GM23338 (cell line): Measurements from ENCODE around the gene JAZF1. TPM values are rescaled to one million over a fixed set of nuclear protein-coding genes. Genes with fewer than 3 reads are reported as not detected.

Source experiments
- ATAC-seq: fragments of 200-7000 bp; cut with Tn5 transposase; 3 replicates; pipeline ENCODE4 v1.9.1; 2020
- DNase-seq: peaks from one replicate; pipeline ENCODE4 v3.0.0-alpha.2; 2015; ENCODE audit warnings: low spot score
- H2AFZ ChIP-seq: fragments of 200-600 bp; sonication (generic); 2 replicates; pipeline ENCODE4 v1.8.0; 2016; ENCODE audit warnings: antibody characterized with exemption, mild to moderate bottlenecking, moderate library complexity
- H3F3A ChIP-seq: fragments of 200-600 bp; sonication (generic); replicated peaks from 2 replicates; pipeline ENCODE4 v1.8.0; 2017; ENCODE audit warnings: antibody characterized with exemption, mixed run types, low read depth
- H3K27ac ChIP-seq: fragments of 200-600 bp; sonication (generic); 2 replicates; pipeline ENCODE4 v1.6.1; 2016; ENCODE audit warnings: low read depth
- H3K27me3 ChIP-seq: fragments of 200-600 bp; sonication (generic); 2 replicates; pipeline ENCODE4 v1.8.0; 2016; ENCODE audit warnings: mild to moderate bottlenecking, mixed run types, moderate library complexity; ENCODE audit not compliant: insufficient read depth
- H3K36me3 ChIP-seq: fragments of 200-600 bp; sonication (generic); 2 replicates; pipeline ENCODE4 v1.8.0; 2016; ENCODE audit warnings: mild to moderate bottlenecking; ENCODE audit not compliant: insufficient read depth
- H3K4me1 ChIP-seq: fragments of 200-600 bp; sonication (generic); 2 replicates; pipeline ENCODE4 v1.8.0; 2016; ENCODE audit warnings: mild to moderate bottlenecking, moderate library complexity; ENCODE audit not compliant: insufficient read depth
- H3K4me2 ChIP-seq: fragments of 200-600 bp; sonication (generic); 2 replicates; pipeline ENCODE4 v1.7.1; 2017; ENCODE audit warnings: mixed run types
- H3K4me3 ChIP-seq: fragments of 200-600 bp; sonication (generic); 2 replicates; pipeline ENCODE4 v1.6.1; 2016; ENCODE audit warnings: mixed run types
- H3K79me2 ChIP-seq: fragments of 200-600 bp; sonication (generic); replicated peaks from 2 replicates; pipeline ENCODE4 v1.8.0; 2017; ENCODE audit warnings: mild to moderate bottlenecking; ENCODE audit not compliant: insufficient read depth
- H3K9me2 ChIP-seq: fragments of 200-600 bp; sonication (generic); 2 replicates; pipeline ENCODE4 v1.8.0; 2017; ENCODE audit not compliant: insufficient read depth
- H4K20me1 ChIP-seq: fragments of 200-600 bp; sonication (generic); replicated peaks from 2 replicates; pipeline ENCODE4 v1.8.0; 2017; ENCODE audit warnings: mild to moderate bottlenecking; ENCODE audit not compliant: insufficient read depth
- H3K27ac Mint-ChIP-seq: 2 replicates; pipeline ENCODE4 v1.8.0; 2020; ENCODE audit warnings: inconsistent platforms, mild to moderate bottlenecking, moderate library complexity, mixed read lengths
- H3K27me3 Mint-ChIP-seq: 3 replicates; pipeline ENCODE4 v1.8.0; 2022; ENCODE audit warnings: low read depth, mild to moderate bottlenecking, moderate library complexity, mixed read lengths, inconsistent platforms; ENCODE audit not compliant: insufficient read depth, poor library complexity
- H3K36me3 Mint-ChIP-seq: 3 replicates; pipeline ENCODE4 v1.8.0; 2021; ENCODE audit warnings: low read depth, mild to moderate bottlenecking, inconsistent platforms, moderate library complexity, mixed read lengths
- H3K4me1 Mint-ChIP-seq: 3 replicates; pipeline ENCODE4 v1.8.0; 2020; ENCODE audit warnings: mild to moderate bottlenecking, inconsistent platforms, mixed read lengths
- H3K4me3 Mint-ChIP-seq: 3 replicates; pipeline ENCODE4 v1.8.0; 2021; ENCODE audit warnings: moderate library complexity, mild to moderate bottlenecking, inconsistent platforms, mixed read lengths
- H3K9me3 Mint-ChIP-seq: 3 replicates; pipeline ENCODE4 v1.8.0; 2020; ENCODE audit warnings: moderate library complexity, mild to moderate bottlenecking, inconsistent platforms, mixed read lengths
- CREB1 ChIP-seq: fragments of 250-450 bp; sonication (Bioruptor Pico); IDR thresholded peaks from 2 replicates; pipeline ENCODE4 v1.5.0; 2020; ENCODE audit warnings: low read depth, mild to moderate bottlenecking, moderate library complexity
- EZH2 ChIP-seq: fragments of 200-600 bp; sonication (generic); IDR thresholded peaks from one replicate; pipeline ENCODE4 v1.8.0; 2017; ENCODE audit warnings: antibody characterized with exemption, mild to moderate bottlenecking, low read depth; ENCODE audit not compliant: unreplicated experiment
- NANOG ChIP-seq: IDR thresholded peaks from 2 replicates; pipeline ENCODE4 v1.6.1; 2016; ENCODE audit warnings: antibody characterized with exemption, borderline replicate concordance
- POLR2AphosphoS5 ChIP-seq: IDR thresholded peaks from 2 replicates; pipeline ENCODE4 v1.6.1; 2016; ENCODE audit warnings: antibody characterized with exemption, low read depth
- REST ChIP-seq: IDR thresholded peaks from one replicate; pipeline ENCODE4 v1.6.1; 2018; ENCODE audit warnings: antibody characterized with exemption; ENCODE audit not compliant: unreplicated experiment
- ZNF114 ChIP-seq: fragments of 250-450 bp; sonication (Bioruptor Pico); IDR thresholded peaks from 2 replicates; pipeline ENCODE4 v1.5.0; 2020; ENCODE audit warnings: mild to moderate bottlenecking, moderate library complexity
- ZNF331 ChIP-seq: fragments of 250-450 bp; sonication (Bioruptor Pico); IDR thresholded peaks from 2 replicates; pipeline ENCODE4 v1.5.0; 2020; ENCODE audit warnings: low read depth, mild to moderate bottlenecking, moderate library complexity
- polyA plus RNA-seq: library from polyadenylated mRNA; unstranded; fragments of >200 nt; fragmentation: Nextera tagmentation; extraction: Ambion mirVana; gene quantifications from 2 replicates; pipeline ENCODE4 v1.2.1, GENCODE V29; 2016
- total RNA-seq: library from RNA; depleted of rRNA; stranded (reverse); fragments of >200 nt; shearing (Covaris generic); gene quantifications from 2 replicates; pipeline ENCODE4 v1.2.3, GENCODE V29; 2014

The JAZF1 gene
- total and polyA plus RNA-seq, 2 experiments from 2014 or later = 12.2 to 22.2 TPM

GRCh38 chr7:28037220-28038010 is 143.2 kb downstream of the JAZF1 start (continued):
- TF ChIP-seq REST = no peak
- no peak for TF ChIP-seq POLR2AphosphoS5

GRCh38 chr7:28036696-28037095 is 143.9 kb downstream of the JAZF1 start:
- Mint-ChIP-seq H3K27me3 (no peaks in the 10 kb centered on the region), H3K4me3 (no peak overlapping the region), H3K4me1 (peaks cover 20% of the 10 kb centered on the region), H3K36me3 (no peaks in the 10 kb centered on the region), H3K27ac (no peak overlapping the region), H3K9me3 (no peaks in the 10 kb centered on the region)
- H3K9me2 ChIP-seq = no peaks in the 10 kb centered on the region
- DNase-seq (no peak), ATAC-seq (no peak)
- no peak overlapping the region for H2AFZ ChIP-seq
- no peak for TF ChIP-seq ZNF114 (CRISPR knock-in tag)
- no peak for TF ChIP-seq ZNF331 (CRISPR knock-in tag)
- no peak for TF ChIP-seq REST
- TF ChIP-seq CREB1 (CRISPR knock-in tag) = no peak
- no peak for TF ChIP-seq NANOG
- TF ChIP-seq EZH2 = no peak
- no peak overlapping the region for H3K27ac ChIP-seq
- peaks cover 30% of the 10 kb centered on the region for H3K4me1 ChIP-seq
- H3K27me3 ChIP-seq = no peaks in the 10 kb centered on the region
- no peaks in the 10 kb centered on the region for H3K36me3 ChIP-seq
- H3K4me3 ChIP-seq = no peak overlapping the region
- peaks cover 12% of the 10 kb centered on the region; the same call in 1 of the 2 replicates for H4K20me1 ChIP-seq
- 0 out of 2 replicates have a peak, but pooled peaks cover 3% of the 10 kb centered on the region for H3K79me2 ChIP-seq
- no peaks in the 10 kb centered on the region for H3F3A ChIP-seq
- H3K4me2 ChIP-seq = no peak overlapping the region
